K562 (cell line): ENCODE results near the gene ZNF362. TPM values are rescaled to one million over a fixed set of nuclear protein-coding genes. Genes with fewer than 3 reads are reported as not detected.

Experiments
- ARID2 ChIP-seq: fragments of 450-650 bp; IDR thresholded peaks from 2 replicates; pipeline ENCODE4 v1.6.1; 2017; ENCODE audit warnings: antibody characterized with exemption, mild to moderate bottlenecking
- ERF ChIP-seq: fragments of 450-650 bp; formaldehyde crosslinking; IDR thresholded peaks from 2 replicates; pipeline ENCODE4 v1.4.0; 2020; ENCODE audit warnings: mild to moderate bottlenecking, mixed read lengths
- HNRNPK ChIP-seq: fragments of 200-400 bp; formaldehyde crosslinking; IDR thresholded peaks from one replicate; pipeline ENCODE4 v1.6.1; 2018; ENCODE audit warnings: mild to moderate bottlenecking, low read depth, low read length; ENCODE audit not compliant: poor library complexity, severe bottlenecking
- KDM4B ChIP-seq, 2 experiments: fragments of 450-650 bp in 1 of 2; sonication (generic) in 1 of 2; IDR thresholded peaks; 2 replicates each; pipeline ENCODE4 v1.6.1; 2016 to 2017; ENCODE audit warnings: borderline replicate concordance in 2 of 2, antibody characterized with exemption in 1 of 2, low read depth in 1 of 2, mild to moderate bottlenecking in 1 of 2
- PTBP1 ChIP-seq: fragments of 200-400 bp; formaldehyde crosslinking; IDR thresholded peaks from 2 replicates; pipeline ENCODE4 v1.6.1; 2017; ENCODE audit warnings: low read depth, low read length
- RBM25 ChIP-seq: fragments of 200-400 bp; formaldehyde crosslinking; IDR thresholded peaks from 2 replicates; pipeline ENCODE4 v1.6.1; 2018; ENCODE audit warnings: low read length, low read depth, moderate library complexity; ENCODE audit not compliant: severe bottlenecking
- STAT5B ChIP-seq: fragments of 250-450 bp; sonication (Bioruptor Pico); IDR thresholded peaks from 2 replicates; pipeline ENCODE4 v1.8.0; 2021; ENCODE audit warnings: mild to moderate bottlenecking, inconsistent platforms
- TEAD2 ChIP-seq: fragments of 450-650 bp; IDR thresholded peaks from 2 replicates; pipeline ENCODE4 v1.6.1; 2016; ENCODE audit warnings: missing genetic modification characterization, control low read depth, missing compliant biosample characterization
- ZNF561 ChIP-seq: fragments of 450-650 bp; formaldehyde crosslinking; conservative IDR thresholded peaks from 2 replicates; pipeline ENCODE4 v1.4.0; 2020; ENCODE audit warnings: mild to moderate bottlenecking, moderate library complexity
- polyA plus RNA-seq, 8 experiments: library from polyadenylated mRNA; depleted of rRNA in 4 of 8; stranded (reverse) in 5 of 8; unstranded in 3 of 8; fragments of >200 nt; fragmentation: Nextera tagmentation in 2 of 8; fragmentation: Illumina TruSeq in 1 of 8; extraction: Ambion mirVana in 2 of 8; extraction: Trizol in 1 of 8; gene quantifications; 2 replicates each; pipeline versions ENCODE4 v1.2.1 to v1.2.3, GENCODE V29; 2011 to 2014; ENCODE audit warnings: inconsistent platforms in 1 of 8, missing spikeins in 1 of 8
- total RNA-seq, 7 experiments: library from RNA; depleted of rRNA in 6 of 7; stranded (reverse); fragments of >200 nt in 6 of 7; fragmentation: Illumina TruSeq in 2 of 7; extraction: Trizol in 2 of 7; gene quantifications; 2 replicates each; pipeline versions ENCODE4 v1.2.1 to v1.2.3, GENCODE V29; 2011 to 2021; ENCODE audit warnings: low replicate concordance in 1 of 7
- TF ChIP-seq, protein P1 (sequence below): fragments of 250-450 bp; sonication (Bioruptor Pico); IDR thresholded peaks from 2 replicates; pipeline ENCODE4 v1.9.0; 2021; ENCODE audit warnings: mild to moderate bottlenecking
- TF ChIP-seq, protein P2 (sequence below): fragments of 450-650 bp; IDR thresholded peaks from 2 replicates; pipeline ENCODE4 v1.6.1; 2016; ENCODE audit warnings: low read depth
- TF ChIP-seq, protein P3 (sequence below): fragments of 250-450 bp; sonication (Bioruptor Pico); IDR thresholded peaks from 2 replicates; pipeline ENCODE4 v1.4.0; 2020
- TF ChIP-seq, protein P4 (sequence below), 2 experiments: fragments of 450-650 bp in 1 of 2; sonication (generic) in 1 of 2; formaldehyde crosslinking in 1 of 2; IDR thresholded peaks in 1 of 2; conservative IDR thresholded peaks in 1 of 2; 2 replicates each; pipeline versions ENCODE4 v1.6.1 to v1.8.1; 2016 to 2023; ENCODE audit warnings: mild to moderate bottlenecking in 2 of 2, moderate library complexity in 2 of 2, inconsistent platforms in 1 of 2, missing genetic modification reagents in 1 of 2
- TF ChIP-seq, protein P5 (sequence below): fragments of 450-650 bp; formaldehyde crosslinking; IDR thresholded peaks from 2 replicates; pipeline ENCODE4 v1.4.0; 2020; ENCODE audit warnings: mild to moderate bottlenecking, moderate library complexity

ZNF362 gene
- total and polyA plus RNA-seq, 9 of the 15 experiments (the other 6 are each of a cell fraction or from before 2014, with no cell fraction given): 0.01 to 1.1 (median 0.35) TPM; not detected in 1

DNA sequence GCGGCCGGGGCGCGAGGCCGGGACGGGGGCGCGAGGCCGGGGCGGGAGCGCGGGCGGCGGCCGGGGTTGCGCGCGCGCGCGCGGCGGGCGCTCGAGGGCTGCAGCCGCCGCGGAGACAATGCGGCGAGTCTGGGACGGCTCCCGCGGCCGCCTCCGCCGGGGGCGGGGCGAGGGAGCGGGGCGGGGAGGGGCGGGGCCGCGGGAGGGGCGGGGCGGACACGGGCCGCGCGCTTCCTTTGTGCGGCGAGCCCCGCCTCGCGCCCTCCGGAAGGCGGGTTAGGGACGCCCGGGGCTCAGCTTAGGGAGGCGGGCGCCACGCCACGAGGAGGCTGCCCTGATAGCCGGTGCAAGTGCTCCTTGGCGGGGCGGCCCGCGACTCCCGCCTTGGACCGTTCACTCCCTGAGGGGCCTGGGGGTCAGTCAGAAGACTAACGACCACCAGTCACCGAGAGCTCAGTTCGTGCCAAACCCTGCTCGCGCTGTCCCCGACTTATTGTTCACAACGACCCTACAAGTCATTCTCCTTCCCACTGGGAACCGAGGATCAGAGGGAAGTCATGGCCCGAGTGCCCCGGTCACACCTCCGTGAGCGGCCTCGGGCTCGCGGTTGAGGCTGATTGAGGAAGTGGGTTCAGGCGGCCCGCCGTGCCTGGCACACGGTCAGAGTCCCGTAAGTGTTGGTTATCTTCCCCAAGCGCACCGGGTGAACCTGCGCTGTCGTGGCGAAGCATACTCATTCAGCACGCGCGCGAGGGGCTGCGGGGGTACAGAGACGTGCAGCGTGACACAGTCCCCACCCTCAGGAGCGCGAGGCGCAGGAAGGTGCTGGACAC, 93.7 kb downstream of the ZNF362 start (continued):
- TF ChIP-seq, protein P1, sequence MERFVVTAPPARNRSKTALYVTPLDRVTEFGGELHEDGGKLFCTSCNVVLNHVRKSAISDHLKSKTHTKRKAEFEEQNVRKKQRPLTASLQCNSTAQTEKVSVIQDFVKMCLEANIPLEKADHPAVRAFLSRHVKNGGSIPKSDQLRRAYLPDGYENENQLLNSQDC (CRISPR knock-in tag): no peak
- TF ChIP-seq ERF (peak; percentile 92), HNRNPK (no peak), RBM25 (no peak), KDM4B (IDR thresholded peaks at IDR 0.05; ENCODE audit: borderline replicate concordance in 2 of 2, low read depth in 1 of 2) (0 out of 4 replicates have a peak, but pooled peaks of 1 of the 2 experiments have one; percentile 38), ARID2 (no peak), STAT5B (no peak), ZNF561 (no peak), TEAD2 (tag) (no peak), PTBP1 (no peak)
- TF ChIP-seq, protein P2, sequence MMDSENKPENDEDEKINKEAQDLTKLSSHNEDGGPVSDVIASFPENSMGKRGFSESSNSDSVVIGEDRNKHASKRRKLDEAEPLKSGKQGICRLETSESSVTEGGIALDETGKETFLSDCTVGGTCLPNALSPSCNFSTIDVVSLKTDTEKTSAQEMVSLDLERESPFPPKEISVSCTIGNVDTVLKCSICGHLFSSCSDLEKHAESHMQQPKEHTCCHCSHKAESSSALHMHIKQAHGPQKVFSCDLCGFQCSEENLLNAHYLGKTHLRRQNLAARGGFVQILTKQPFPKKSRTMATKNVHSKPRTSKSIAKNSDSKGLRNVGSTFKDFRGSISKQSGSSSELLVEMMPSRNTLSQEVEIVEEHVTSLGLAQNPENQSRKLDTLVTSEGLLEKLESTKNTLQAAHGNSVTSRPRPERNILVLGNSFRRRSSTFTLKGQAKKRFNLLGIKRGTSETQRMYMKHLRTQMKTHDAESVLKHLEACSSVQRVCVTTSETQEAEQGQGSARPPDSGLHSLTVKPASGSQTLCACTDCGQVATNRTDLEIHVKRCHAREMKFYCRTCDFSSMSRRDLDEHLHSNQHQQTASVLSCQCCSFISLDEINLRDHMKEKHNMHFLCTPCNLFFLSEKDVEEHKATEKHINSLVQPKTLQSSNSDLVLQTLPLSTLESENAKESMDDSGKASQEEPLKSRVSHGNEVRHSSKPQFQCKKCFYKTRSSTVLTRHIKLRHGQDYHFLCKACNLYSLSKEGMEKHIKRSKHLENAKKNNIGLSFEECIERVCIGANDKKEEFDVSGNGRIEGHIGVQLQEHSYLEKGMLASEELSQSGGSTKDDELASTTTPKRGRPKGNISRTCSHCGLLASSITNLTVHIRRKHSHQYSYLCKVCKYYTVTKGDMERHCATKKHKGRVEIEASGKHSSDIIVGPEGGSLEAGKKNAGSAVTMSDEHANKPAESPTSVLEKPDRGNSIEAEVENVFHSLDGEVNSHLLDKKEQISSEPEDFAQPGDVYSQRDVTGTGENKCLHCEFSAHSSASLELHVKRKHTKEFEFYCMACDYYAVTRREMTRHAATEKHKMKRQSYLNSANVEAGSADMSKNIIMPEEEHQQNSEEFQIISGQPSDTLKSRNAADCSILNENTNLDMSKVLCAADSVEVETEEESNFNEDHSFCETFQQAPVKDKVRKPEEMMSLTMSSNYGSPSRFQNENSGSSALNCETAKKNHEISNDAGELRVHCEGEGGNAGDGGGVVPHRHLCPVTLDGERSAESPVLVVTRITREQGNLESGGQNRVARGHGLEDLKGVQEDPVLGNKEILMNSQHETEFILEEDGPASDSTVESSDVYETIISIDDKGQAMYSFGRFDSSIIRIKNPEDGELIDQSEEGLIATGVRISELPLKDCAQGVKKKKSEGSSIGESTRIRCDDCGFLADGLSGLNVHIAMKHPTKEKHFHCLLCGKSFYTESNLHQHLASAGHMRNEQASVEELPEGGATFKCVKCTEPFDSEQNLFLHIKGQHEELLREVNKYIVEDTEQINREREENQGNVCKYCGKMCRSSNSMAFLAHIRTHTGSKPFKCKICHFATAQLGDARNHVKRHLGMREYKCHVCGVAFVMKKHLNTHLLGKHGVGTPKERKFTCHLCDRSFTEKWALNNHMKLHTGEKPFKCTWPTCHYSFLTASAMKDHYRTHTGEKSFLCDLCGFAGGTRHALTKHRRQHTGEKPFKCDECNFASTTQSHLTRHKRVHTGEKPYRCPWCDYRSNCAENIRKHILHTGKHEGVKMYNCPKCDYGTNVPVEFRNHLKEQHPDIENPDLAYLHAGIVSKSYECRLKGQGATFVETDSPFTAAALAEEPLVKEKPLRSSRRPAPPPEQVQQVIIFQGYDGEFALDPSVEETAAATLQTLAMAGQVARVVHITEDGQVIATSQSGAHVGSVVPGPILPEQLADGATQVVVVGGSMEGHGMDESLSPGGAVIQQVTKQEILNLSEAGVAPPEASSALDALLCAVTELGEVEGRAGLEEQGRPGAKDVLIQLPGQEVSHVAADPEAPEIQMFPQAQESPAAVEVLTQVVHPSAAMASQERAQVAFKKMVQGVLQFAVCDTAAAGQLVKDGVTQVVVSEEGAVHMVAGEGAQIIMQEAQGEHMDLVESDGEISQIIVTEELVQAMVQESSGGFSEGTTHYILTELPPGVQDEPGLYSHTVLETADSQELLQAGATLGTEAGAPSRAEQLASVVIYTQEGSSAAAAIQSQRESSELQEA: no peak
- TF ChIP-seq, protein P3, sequence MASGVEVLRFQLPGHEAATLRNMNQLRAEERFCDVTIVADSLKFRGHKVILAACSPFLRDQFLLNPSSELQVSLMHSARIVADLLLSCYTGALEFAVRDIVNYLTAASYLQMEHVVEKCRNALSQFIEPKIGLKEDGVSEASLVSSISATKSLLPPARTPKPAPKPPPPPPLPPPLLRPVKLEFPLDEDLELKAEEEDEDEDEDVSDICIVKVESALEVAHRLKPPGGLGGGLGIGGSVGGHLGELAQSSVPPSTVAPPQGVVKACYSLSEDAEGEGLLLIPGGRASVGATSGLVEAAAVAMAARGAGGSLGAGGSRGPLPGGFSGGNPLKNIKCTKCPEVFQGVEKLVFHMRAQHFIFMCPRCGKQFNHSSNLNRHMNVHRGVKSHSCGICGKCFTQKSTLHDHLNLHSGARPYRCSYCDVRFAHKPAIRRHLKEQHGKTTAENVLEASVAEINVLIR: no peak
- TF ChIP-seq, protein P4, sequence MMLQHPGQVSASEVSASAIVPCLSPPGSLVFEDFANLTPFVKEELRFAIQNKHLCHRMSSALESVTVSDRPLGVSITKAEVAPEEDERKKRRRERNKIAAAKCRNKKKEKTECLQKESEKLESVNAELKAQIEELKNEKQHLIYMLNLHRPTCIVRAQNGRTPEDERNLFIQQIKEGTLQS (IDR thresholded peaks at IDR 0.05): no peak
- TF ChIP-seq, protein P4 (CRISPR knock-in tag; conservative IDR thresholded peaks at IDR 0.05): 0 out of 2 replicates have a peak, but pooled peaks have one; percentile 24
- TF ChIP-seq, protein P5, sequence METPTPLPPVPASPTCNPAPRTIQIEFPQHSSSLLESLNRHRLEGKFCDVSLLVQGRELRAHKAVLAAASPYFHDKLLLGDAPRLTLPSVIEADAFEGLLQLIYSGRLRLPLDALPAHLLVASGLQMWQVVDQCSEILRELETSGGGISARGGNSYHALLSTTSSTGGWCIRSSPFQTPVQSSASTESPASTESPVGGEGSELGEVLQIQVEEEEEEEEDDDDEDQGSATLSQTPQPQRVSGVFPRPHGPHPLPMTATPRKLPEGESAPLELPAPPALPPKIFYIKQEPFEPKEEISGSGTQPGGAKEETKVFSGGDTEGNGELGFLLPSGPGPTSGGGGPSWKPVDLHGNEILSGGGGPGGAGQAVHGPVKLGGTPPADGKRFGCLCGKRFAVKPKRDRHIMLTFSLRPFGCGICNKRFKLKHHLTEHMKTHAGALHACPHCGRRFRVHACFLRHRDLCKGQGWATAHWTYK (CRISPR knock-in tag): 0 out of 2 replicates have a peak, but pooled peaks have one; percentile 44
